GM18508 (cell line): ENCODE measurements around the gene JAKMIP1.

Experiments
- ATAC-seq: cut with Tn5 transposase; IDR thresholded peaks from one replicate; pipeline ENCODE4 v1.9.1; 2021; ENCODE audit warnings: moderate number of reproducible peaks; ENCODE audit not compliant: insufficient read depth, unreplicated experiment

JAKMIP1 gene

DNA sequence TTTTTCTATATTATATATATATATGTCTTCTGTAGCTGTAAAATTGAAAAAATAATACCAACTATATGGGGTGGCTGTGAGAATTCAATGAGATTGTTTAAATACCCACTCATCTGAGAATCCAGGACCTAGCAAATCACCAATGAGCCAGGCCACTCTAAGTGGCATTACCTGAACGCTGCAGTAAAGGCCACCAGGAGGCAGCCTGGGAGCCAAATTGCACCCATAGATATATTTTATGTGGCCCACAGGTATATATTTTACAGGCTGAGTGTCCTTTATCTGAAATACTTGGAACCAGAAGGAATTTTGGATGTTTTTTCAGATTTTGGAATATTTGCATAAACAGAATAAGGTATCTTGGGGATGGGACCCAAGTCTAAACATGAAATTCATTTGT lies 124.0 kb downstream of the JAKMIP1 start:
- ATAC-seq = no peak

DNA sequence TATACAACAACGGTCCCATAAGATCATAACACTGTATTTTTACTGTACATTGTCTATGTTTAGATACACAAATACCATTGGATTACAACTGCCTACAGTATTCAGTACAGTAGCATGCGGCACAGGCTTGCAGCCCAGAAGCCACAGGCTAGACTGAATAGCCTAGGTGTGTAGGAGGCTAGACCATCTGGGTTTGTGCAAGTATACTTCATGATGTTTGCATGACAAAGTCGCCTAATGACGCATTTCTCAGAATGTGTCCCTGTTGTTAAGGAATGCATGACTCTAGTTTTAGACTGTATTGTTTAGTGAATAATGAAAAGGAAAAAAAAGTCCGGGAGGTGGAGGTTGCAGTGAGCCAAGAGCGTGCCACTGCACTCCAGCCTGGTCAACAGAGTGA lies 125.6 kb downstream of the JAKMIP1 start:
- no peak for ATAC-seq

DNA sequence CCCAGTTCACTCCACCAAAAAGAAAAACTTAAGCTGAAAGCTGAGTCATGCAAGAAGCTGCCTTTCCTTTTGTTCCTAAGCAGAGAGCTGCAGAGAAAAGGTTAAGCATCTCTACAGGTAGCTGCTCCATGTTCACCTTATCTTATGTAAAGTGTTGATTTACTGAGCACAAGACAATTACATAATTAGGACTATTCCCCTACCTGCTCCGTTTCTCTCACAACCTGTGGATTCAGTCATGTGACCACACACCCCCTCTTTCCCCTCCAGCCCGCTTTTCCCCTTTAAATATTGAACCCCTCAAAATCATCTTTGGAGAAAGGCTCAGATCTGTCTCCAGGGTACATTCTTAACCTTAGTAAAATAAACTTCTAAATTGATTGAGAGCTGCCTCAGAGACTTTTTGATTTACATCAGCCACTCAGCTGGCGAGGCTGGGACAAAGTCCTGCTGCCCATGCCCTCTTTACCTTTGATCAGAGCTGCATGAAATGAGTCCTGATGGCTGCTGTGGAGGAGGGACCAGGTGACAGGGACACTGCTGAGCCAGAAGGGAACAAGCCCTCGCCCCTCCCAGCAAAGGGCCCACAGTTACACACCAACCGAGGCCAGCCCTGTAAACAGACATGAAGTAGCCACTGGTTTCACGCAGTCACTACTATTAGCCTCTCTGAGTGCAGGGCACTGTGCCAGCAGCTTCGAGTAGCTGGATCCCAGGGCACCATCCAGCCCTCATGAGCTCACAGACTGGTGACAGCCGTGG lies 128.2 kb downstream of the JAKMIP1 start:
- ATAC-seq = no peak

DNA sequence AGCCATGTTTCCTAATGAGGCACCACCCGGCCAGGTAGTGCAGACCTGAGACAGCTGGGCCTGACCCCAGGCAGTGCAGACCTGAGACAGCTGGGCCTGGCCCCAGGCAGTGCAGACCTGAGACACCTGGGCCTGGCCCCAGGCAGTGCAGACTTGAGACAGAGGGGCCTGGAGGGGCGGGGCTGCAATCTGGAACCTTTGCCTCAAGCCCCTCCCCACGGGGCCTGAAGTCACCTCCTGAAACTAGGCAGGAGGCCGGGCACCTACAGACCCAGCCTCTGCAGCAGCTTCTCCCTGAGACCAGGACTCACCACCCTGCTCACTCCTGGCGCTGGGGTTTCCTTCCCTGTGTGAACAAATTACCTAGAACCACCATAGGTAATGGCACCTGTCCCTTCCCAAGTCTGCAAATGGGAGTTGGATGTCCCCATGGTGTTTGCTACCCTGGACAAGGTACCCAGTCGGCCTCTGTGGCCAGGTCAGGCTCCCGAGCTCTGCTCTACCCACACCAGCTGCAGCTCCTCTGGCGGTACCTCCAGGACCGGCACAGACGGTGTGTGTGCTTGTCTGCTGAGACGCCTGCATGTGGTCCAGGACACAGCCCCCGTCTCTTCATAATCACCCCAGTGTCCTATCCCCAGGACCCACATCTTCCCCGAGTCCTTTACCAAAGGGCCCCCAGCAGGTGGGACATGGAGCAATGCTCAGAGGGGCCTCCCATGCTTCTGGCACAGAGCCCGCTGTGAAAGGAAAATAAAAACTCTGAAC lies 129.0 kb downstream of the JAKMIP1 start:
- no peak for ATAC-seq

DNA sequence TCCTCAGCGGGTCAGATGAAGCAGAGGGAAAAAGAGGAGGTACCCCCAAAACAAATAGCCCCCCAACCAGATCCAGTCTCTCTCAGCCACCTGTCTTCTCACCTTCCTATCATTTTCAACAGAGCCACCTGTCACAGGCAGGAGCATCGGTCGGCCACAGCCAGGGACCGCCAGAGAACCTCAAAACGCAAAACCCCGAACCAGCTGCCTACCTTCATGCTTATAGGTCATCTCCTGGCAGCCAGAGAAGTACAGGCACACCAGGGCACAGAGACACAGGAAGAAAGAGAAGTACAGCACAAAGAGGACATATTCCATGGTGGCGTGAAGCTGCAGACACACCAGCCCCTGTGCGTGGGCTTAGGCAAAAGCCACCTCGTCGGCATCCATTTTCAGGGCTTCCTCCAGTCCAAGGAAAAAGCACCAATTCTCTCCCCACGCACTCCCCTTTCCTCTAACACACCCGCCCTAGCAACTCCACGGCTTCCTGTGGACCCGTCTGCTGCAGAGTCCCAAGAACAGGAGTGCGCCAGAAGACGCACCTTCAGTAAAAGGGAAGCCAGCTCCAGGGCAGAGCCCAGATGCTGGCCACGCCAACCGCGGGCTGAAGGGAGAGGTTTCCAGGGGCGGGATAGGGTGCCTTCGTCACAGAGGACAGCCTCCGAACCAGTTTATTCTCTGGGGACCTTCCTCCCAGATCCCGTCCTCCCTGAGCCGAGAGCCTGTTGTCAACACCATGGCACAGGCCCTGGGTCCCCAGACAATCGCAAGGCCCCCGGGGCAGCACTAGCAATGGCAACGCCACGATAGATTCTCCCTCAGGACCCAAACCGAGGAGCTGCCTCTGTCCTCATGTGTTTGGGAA lies 130.3 kb downstream of the JAKMIP1 start:
- ATAC-seq = no peak

DNA sequence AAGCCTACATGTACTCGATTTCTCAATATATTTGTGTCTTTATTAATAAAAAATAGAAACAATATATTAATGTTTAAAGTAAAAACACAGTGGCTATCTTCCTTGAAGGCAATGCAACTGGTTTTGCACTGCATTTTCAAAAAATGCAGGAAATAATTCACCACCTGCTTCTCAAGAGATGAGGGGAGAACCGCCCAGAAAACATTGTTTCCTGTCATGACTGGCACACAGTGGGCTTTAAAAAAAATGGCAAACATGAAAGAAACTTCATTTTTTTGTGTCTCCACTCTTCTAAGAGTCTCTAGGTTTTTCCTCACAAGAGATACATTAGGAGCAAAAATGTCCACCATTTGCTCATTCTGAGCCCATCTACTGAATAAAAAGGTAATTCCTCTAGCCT lies 131.4 kb downstream of the JAKMIP1 start:
- ATAC-seq = no peak

DNA sequence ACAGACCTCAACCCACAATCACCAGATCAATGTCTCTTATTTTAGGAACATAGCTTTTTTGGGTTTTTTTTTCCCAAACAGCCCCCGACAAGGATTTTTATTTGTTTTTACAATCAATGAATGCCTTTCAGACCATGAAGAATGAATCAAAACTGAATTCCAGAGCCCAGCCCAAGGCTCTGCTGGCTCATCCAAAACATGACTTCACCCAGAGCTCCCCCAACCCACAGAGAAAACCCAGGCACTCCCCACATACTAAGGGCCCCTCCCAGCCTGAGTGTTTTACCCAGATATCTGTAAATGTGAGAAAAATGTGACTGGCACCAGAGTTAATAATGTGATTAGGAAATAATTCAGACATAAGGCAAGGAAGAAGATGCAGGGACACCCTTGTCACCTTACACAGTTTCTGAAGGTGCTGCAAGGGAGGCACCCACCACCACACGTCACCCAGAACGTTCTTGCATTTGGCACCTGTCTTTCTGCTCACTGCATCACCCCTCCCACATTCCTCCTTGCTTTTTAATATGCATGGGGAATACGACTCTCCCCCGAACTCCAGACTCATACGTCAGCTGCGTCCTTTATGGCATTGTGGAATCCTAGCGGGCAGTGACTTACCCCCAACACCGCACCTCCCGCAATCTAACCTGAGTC lies 134.3 kb downstream of the JAKMIP1 start:
- no peak for ATAC-seq

DNA sequence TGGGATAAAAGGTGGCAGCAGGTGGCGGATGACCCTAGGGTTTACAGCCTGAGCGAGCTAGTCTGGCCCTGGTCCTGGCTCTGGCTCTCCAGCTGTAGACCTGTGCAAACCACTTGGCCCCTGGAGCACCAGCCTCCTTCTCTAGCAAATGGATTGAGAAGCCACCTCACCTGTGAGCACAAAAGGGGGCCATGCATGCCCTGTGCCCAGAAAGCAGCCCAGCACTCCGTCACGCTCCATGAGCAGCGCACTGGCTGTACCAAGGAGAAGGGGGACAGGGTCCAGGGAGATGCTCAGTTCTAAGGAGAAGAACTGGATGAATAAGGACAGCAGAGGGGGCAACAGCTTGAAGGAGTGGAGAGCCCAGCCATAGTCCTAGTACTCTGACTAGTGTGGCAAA lies 135.2 kb downstream of the JAKMIP1 start:
- ATAC-seq = no peak

DNA sequence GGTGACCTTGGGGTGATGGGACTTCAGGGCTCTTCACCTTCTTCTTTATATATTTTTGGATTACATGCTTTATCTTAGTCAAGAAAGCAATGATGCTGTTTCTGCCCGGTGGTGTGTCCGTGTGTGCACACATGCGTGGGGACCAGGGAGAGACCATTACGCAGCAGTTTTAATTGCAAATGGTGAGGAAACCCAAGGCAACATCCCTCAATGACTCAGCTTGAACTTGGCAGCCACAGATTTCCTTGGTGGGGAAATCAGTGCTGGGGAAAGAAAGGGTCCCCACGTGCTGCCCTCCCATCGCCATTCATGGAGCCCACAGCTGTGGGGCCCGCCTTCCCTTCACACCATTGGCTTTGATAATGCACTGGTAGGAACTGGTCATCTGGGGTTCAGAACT lies 136.0 kb downstream of the JAKMIP1 start:
- no peak for ATAC-seq

DNA sequence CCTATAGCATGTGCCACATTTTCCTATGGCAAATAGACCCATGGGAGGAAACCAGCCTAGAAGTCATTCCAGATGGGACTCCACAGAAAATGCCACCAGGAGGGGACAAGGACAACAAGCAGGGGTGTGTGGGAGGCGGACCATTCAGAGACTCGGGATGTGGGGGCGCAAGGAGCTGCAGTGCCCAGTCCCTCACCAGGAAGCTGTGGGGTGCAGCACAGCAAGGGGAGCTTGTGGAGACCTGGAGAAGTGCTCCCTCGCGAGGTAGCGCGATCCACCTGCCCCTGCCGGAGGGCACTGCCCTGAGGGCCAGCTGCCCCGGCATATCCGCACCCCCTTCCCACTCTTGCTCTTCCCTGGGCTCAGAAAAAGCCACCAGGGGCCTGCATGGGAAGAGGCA lies 136.7 kb downstream of the JAKMIP1 start:
- no peak for ATAC-seq

DNA sequence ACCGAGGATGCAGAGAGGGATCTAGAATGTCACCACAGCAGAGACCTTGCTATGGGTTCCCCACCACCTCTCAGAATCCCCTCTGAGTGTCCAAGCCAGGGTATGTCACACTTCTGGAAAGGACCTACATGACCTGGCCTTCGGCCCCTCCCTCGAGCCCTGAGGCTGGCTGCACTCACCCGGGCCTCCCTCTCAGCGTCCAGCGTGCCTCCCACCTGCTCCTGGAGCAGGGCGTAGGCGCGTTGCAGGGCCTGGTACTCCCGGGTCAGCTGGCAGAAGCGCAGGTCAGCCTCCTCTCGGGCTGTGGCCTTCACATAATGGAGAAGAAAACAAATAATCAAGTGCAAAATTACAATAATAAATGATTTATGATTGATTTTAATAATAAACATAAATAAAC lies 138.2 kb downstream of the JAKMIP1 start:
- ATAC-seq = no peak

DNA sequence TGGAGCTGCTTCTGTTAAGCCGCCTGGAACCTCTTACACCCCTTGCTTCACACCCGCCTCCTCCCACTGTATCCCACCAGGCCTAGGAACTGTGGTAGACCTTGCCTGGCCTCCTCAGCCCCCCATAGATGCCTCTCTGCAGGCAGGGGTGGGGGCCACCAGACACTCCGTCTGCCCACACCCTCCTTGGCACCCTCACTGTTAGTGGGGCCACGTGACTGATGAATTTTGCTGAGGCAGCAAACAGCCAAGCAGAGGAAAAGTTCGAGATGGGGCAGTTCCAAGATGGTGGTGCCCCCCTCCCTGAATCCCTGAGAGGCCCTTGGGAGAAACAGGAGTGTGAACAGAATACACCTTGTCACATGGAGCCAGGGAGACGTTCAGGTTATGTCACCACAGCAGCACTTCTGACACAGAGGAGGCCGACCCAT lies 141.0 kb downstream of the JAKMIP1 start:
- ATAC-seq = no peak

DNA sequence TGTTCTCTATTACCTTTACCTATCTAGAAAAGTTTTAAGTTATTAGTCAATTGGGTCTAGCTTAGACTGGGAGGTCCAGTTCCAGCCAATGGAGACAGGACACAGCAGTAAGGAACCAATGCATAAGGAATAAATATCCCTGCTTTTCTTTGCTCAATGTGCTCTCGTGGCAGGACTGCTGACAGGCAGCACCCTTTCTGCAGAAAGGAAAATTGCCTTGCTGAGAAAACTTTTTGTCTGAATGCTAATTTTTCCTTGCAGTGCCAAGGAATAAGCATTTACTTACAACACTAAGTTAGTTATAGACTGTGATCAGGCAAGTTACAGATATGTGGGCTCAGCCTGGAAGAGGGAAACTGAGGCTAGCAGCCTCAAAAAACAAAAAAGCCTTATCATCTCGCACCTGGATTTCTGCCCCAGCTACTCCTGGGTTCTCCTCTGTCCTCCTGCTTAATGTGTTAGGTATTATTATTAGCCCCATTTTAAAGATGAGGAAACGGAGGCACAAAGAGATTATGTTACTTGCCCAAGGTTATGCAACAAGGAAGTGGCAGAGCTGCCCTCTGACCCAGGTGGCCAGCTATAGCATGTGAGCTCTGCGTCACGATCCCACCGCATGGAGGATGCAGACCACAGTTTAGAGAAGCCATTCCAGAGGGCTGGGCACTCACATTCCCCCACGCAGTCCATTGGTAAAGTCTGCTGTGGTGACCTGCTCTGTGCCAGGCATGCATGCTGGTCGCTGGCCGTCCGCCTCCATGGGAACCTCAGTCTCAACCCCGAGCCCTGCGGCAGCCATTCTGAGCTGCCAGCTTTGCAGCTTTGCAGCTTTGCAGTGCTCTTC lies 141.6 kb downstream of the JAKMIP1 start:
- no peak for ATAC-seq

DNA sequence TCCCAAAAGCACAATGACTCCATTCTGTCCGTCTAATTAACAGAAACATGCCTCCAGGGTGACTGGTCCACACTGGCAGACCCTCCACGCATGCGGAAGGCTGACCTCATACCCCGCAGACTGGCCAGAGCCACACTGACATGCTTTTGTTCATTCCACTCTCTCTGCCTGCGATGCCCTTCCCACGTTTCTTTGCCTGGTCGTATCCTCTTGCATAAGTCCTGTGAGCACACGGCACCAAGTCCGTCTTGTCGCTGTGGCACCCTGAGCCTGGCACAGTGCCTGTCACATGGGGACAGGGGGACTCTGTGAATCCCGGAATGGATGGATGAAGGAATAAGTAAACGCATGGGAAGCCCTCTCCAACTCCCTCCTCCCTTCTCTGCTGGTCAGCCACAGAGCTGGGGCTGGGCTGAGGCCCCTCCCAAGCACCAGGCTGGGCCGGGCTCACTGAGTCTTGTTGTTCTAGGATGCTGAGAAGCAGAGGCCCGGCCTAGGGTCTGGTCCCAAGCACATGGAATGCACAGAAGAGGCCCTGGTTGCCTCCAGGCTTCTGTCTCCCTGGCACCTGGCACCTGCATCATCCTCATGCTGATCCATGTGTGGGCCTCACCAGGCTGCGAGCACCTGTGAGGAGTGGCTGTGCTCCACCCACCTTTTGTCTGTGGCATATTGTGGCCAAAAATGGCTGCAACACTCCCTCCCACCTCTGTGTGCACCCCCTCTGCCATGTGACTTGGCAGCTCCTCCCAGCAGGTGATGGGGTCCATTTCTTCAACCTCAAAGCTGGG lies 143.2 kb downstream of the JAKMIP1 start:
- ATAC-seq = no peak

DNA sequence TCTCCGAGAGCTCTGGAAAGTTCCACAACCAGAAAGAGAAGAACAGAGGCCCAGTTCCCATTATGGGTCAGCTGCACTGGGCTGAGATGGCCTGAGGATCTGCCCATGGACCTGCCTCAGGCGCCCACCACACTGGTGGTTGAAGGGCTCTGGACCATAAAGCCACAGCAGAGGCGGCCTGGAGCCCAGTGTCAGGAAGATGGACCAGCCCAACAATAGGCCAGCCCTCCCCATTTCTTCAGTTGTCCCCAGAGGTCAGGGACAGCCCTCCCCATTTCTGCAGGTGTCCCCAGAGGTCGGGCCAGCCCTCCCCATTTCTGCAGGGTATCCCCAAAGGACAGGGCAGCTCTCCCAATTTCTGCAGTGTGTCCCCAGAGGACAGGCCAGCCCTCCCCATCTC lies 144.9 kb downstream of the JAKMIP1 start:
- ATAC-seq = no peak

DNA sequence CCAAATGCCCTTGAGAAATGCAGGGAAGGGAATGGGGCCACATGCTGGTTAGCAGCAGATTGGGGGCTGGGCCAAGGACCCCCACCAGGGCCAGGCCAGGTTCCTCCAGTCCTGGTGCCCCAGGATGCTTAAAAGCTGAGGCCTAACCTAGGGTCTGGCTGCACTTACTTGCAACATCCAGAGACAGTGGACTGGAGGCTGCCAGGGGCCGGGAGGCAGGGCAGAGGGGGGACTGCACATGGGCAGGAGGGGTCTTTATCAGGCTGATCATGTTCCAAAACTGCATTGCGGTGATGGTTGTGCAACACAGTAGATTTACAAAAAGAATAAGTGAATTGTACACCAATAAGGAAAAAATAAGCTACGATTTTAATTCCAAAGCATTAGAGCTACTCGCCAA lies 145.3 kb downstream of the JAKMIP1 start:
- no peak for ATAC-seq

DNA sequence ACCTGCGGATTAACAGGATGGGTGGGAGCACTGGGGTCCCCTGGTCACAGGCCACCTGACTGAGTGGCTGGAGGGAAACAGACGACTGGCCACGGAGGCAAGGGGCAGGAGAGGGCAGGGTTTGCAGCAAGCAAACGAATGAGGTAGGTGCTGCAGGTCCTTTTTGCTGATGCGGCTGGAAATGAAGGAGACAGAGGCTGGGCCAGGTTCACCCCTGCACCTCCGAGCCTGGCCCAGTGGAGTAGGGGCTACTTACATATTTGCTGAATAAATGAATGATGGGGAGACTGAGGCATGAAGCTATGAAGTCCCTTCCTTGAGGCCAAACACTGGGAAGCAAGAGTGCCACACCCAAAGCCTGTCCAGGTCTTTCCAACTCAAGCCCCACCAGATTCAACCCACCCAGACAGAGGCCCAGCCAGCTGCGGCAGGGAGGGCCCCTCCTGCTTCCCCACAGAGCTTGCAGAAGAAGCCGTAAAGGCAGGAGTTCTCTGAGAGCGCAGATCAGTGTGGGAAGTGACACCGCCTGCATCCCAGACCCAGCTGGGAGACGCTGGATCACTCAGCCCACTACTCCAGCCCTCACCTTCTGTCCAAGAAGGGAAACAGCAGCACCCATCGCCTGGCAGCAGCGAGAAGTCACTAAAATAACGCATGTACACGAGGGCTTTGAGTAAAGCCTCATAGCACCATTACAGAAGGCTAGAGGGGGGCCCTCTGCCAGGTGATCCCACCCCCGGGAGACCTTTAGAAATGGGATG lies 146.0 kb downstream of the JAKMIP1 start:
- ATAC-seq = no peak

DNA sequence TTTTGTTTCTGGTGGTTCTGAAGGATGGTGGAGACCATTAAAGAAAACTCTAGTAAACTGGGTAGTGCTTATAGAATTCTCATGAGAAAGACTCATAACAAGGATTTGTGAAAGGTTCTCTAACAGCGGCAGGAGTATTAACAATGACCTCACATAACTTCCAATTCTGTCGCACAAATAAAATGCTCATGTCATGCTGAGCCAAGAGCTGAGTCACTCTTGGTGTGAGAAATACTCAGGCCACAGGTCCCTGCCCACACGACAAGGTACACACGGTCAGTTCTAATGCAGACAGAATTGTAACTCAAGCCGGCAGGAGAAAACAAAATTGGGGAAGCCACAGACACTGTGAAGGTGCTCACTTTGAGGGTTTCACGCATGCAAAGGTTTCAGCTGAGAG lies 147.7 kb downstream of the JAKMIP1 start:
- ATAC-seq = no peak
